ENCODE data around the gene GNG12.

- TF ChIP-seq POLR2A (IDR thresholded peaks at IDR 0.05; ENCODE audit: low read length): no peak
- TF ChIP-seq GATA1 (IDR thresholded peaks at IDR 0.05; ENCODE audit: low read depth, low read length): no peak
These were observed 111.5 kb downstream of the GNG12 start for GRCh38 chr1:67721650-67722291.

Measured in erythroblast (primary cell).